Measurements from ENCODE around the gene PSMD13.

Gene PSMD13

GRCh38 chr11:293271-293851 lies 56.6 kb downstream of the PSMD13 start:
- TF ChIP-seq, protein P1, sequence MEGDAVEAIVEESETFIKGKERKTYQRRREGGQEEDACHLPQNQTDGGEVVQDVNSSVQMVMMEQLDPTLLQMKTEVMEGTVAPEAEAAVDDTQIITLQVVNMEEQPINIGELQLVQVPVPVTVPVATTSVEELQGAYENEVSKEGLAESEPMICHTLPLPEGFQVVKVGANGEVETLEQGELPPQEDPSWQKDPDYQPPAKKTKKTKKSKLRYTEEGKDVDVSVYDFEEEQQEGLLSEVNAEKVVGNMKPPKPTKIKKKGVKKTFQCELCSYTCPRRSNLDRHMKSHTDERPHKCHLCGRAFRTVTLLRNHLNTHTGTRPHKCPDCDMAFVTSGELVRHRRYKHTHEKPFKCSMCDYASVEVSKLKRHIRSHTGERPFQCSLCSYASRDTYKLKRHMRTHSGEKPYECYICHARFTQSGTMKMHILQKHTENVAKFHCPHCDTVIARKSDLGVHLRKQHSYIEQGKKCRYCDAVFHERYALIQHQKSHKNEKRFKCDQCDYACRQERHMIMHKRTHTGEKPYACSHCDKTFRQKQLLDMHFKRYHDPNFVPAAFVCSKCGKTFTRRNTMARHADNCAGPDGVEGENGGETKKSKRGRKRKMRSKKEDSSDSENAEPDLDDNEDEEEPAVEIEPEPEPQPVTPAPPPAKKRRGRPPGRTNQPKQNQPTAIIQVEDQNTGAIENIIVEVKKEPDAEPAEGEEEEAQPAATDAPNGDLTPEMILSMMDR (IDR thresholded peaks at IDR 0.05): no peak

GRCh38 chr11:293852-294661 lies 57.3 kb downstream of the PSMD13 start:
- TF ChIP-seq, protein P1 (IDR thresholded peaks at IDR 0.05): no peak

- TF ChIP-seq, protein P1 (IDR thresholded peaks at IDR 0.05): no peak
These were observed 58.0 kb downstream of the PSMD13 start for GRCh38 chr11:294780-295179.

GRCh38 chr11:295351-296170 lies 58.8 kb downstream of the PSMD13 start:
- TF ChIP-seq, protein P1 (IDR thresholded peaks at IDR 0.05): no peak

DNA sequence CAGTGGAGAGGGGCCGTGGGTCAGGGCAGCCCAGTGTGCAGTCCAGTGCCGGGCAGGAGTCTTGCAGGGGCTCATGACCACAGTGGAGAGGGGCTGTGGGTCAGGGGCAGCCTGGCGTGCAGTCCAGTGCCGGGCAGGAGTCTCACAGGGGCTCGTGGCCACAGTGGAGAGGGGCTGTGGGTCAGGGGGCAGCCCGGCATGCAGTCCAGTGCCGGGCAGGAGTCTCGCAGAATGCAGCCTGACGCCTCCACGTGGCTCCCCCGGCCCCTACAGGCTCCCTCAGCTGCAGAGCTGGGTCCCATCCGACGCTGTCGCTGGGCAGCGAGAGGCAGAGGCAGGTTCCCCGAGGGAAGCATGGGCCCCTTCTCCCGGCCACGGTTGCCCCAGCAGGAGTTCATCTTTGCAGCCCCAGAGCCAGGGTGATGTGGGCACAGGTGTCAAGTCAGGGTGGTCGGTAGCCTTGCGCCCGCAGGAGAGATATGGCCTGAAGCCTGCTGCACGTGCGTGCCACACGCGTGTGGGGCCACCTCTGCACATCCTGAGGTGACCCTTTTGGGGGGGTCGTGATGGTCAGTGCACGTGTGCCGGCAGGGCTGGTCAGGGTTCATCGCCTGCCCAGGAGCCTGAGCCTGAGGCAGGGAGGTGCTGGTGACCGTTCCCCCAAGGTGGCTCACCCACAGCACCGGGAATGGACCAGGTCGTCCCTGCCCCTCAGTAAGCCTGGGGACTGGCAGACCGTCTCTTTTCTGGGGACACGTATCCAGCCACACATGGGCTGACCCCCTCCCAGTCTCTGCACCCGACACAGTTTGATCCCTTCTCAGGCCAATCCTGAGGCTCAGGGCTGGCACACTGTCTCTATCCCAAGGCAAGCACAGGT lies 59.6 kb downstream of the PSMD13 start:
- TF ChIP-seq, protein P1 (IDR thresholded peaks at IDR 0.05): no peak

DNA sequence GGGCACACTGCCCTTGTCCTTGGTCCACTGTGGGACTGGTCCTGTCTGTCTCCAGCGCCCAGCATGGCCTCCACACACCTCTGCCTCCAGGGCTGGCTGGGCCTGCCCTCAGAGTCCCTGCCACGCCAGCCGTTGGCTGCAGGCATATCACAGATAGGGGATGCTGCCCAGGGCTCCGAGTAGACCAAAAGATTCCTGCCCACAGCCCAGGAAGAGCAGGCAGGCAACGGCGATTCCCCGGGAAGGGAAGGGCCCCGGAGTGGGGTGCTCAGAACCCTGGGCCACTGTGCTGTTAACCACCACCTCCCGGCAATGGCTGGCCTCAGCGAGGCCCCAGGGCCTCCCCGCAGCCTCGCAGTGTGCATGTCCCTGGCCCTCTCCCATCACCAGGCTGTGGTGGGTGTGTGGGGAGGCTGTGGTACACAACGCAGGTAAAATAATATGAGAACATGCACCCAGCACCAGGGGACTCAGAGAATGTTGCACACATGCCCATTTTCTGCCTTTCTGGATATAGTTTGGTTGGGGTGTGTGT lies 60.3 kb downstream of the PSMD13 start:
- TF ChIP-seq, protein P1 (IDR thresholded peaks at IDR 0.05): no peak
